Type B pancreatic cell (in vitro differentiated cells): ENCODE measurements around the gene LMTK2. TPM values are rescaled to one million over a fixed set of nuclear protein-coding genes. Genes with fewer than 3 reads are reported as not detected.

ENCODE experiments used
- DNase-seq: peaks from one replicate; pipeline ENCODE4 v3.0.0; 2021; ENCODE audit warnings: mixed read lengths; ENCODE audit not compliant: unreplicated experiment; ENCODE audit errors: extremely low spot score
- H3K27ac Mint-ChIP-seq: 2 replicates; pipeline ENCODE4 v1.8.0; 2021; ENCODE audit warnings: mild to moderate bottlenecking, mixed read lengths
- H3K27me3 Mint-ChIP-seq: 2 replicates; pipeline ENCODE4 v1.8.0; 2021; ENCODE audit warnings: mixed read lengths
- H3K36me3 Mint-ChIP-seq: 2 replicates; pipeline ENCODE4 v1.8.0; 2021; ENCODE audit warnings: mixed read lengths
- H3K4me1 Mint-ChIP-seq: one replicate; pipeline ENCODE4 v1.8.0; 2021; ENCODE audit warnings: mixed read lengths; ENCODE audit not compliant: unreplicated experiment
- H3K4me3 Mint-ChIP-seq: 2 replicates; pipeline ENCODE4 v1.8.0; 2021; ENCODE audit warnings: mild to moderate bottlenecking, mixed read lengths
- H3K9me3 Mint-ChIP-seq: 2 replicates; pipeline ENCODE4 v1.8.0; 2021; ENCODE audit warnings: mixed read lengths
- CTCF ChIP-seq: fragments of 200-600 bp; sonication (generic); conservative IDR thresholded peaks from 2 replicates; pipeline ENCODE4 v1.5.0; 2021; ENCODE audit warnings: antibody characterized with exemption, mild to moderate bottlenecking
- total RNA-seq: library from RNA; stranded (reverse); gene quantifications from 2 replicates; pipeline ENCODE4 v1.2.1, GENCODE V29; 2021; ENCODE audit warnings: low replicate concordance

LMTK2 gene
- total RNA-seq, 1 donor from 2014 or later, result 20.6 TPM

DNA sequence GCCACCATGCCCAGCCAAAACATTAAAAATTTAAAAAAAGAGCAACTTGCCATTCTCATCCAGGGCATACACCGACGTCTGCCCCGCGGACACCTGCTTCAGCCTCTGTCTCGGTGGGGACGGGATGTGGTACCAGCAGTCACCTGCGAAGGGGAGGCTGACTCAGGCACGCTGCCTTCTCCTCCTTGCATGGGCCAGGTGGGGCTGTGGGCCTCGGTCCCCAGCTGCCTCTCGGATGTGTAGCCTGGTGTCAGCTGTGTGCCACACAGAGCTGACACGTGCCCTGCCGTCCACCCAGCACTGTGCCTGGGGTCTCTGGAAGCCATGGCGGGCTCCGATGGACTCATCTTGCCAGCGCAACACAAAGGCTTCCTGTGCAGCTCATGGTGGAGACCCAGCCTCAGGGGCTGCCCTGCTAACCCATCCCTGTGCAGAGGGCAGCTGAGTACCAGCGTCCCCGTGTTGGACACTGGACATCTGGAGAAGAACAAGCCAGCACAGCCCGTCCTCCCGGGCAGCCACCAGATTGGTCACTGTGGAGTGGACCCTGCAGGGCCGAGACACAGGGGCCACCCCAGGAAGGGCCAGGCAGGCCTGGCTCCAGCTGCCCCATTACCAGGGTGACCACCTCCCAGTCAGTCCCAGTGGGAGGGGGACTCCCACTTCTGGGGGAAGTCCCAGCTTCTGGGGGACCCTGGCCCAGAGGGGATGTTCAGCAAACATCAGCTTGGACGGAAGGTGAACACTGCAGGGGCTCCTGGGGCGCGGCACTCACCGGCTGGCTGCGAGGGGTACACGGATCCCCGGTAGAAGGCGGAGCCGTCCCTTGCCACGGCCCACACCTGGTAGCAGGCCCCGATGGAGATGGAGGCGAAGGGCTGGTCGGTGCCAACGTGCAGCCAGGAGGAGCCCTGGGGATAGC lies 115.2 kb downstream of the LMTK2 start:
- H3K4me1 Mint-ChIP-seq, result peaks cover 10% of the 10 kb centered on the region
- no peak for DNase-seq
- H3K36me3 Mint-ChIP-seq, result peaks cover 14% of the 10 kb centered on the region
- H3K27me3 Mint-ChIP-seq, result no peaks in the 10 kb centered on the region
- no peak overlapping the region for H3K27ac Mint-ChIP-seq
- no peaks in the 10 kb centered on the region for H3K9me3 Mint-ChIP-seq
- TF ChIP-seq CTCF, result no peak
- no peak overlapping the region for H3K4me3 Mint-ChIP-seq

GRCh38 chr7:98222533-98223195 lies 116.0 kb downstream of the LMTK2 start:
- no peaks in the 10 kb centered on the region for H3K9me3 Mint-ChIP-seq
- no peaks in the 10 kb centered on the region for H3K27me3 Mint-ChIP-seq
- peaks cover 10% of the 10 kb centered on the region for H3K4me1 Mint-ChIP-seq
- H3K4me3 Mint-ChIP-seq, result no peak overlapping the region
- H3K27ac Mint-ChIP-seq, result no peak overlapping the region
- peaks cover 14% of the 10 kb centered on the region for H3K36me3 Mint-ChIP-seq
- no peak for DNase-seq
- no peak for TF ChIP-seq CTCF

- Mint-ChIP-seq H3K9me3 (no peaks in the 10 kb centered on the region), H3K4me1 (peaks cover 5% of the 10 kb centered on the region), H3K27me3 (no peaks in the 10 kb centered on the region), H3K4me3 (no peak overlapping the region), H3K27ac (no peak overlapping the region), H3K36me3 (peaks cover 10% of the 10 kb centered on the region)
- DNase-seq, result no peak
- no peak for TF ChIP-seq CTCF
Observed at GRCh38 chr7:98223351-98223897, 116.8 kb downstream of the LMTK2 start.

DNA sequence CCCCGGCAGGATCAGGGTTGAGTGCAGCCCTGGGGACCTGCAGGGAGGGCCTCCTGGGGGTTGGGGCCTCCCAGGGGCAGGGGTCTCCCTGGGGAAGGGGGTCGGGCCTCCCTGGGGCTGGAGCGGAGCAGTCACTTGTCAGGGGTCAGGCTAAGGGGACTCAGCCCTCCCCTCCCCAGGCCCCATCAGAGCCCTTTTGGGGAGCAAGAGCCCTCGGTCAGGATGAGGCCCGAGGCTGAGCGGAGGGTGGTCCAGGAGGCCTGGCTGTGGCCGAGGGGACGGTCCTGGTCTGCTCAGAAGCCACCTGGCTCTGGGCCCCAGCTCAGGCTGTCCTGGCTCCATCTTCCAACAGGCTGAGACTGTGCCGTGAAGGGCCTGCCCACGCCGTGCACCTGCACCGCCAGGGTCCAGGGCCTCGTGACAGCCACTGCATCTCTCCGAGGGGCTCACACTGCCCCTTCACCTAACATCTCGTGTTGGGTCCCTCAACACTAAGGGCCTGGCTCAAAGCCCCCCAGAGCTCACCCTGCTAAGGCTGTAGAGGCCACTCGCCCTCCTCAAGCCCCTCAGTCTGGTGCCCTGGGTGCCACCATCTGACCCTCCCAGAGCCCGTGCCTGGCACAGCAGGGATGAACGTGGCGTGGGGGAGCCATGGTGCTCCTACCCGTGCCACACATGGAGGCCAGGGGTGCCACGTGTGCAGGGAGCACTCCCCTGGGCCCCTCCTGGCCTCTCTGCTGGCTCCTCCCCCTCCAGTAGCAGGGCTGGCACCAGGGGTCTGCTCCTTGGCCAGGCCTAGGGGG lies 117.4 kb downstream of the LMTK2 start:
- no peaks in the 10 kb centered on the region for H3K4me1 Mint-ChIP-seq
- DNase-seq, result no peak
- H3K4me3 Mint-ChIP-seq, result no peak overlapping the region
- H3K27ac Mint-ChIP-seq, result no peak overlapping the region
- no peak for TF ChIP-seq CTCF
- peaks cover 3% of the 10 kb centered on the region for H3K36me3 Mint-ChIP-seq
- no peaks in the 10 kb centered on the region for H3K9me3 Mint-ChIP-seq
- H3K27me3 Mint-ChIP-seq, result no peaks in the 10 kb centered on the region

DNA sequence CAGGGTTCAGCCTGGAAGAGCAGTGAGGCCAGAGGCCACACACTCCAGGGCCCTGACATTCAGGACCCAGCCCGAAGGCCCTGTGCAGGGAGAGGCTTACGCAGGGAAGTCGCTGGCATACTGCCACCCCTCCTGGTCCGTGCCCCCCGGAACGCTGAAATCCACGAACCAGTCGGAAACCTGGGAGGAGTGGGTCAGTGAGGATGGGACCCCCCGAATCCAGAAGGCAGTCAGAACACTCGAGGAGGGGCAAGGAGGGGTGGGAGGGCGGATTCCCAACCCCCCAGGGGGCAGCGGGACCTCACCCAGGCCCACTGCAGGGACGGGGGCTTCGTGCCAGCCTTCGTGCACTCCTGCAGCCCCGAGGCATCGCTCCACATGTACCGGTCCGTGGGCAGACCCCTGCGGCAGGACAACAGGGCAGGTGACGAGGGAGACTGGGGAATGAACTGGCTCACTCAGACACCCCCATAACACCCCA lies 118.1 kb downstream of the LMTK2 start:
- Mint-ChIP-seq H3K36me3 (no peaks in the 10 kb centered on the region), H3K4me1 (no peaks in the 10 kb centered on the region), H3K9me3 (no peaks in the 10 kb centered on the region), H3K4me3 (no peak overlapping the region), H3K27me3 (no peaks in the 10 kb centered on the region), H3K27ac (no peak overlapping the region)
- no peak for TF ChIP-seq CTCF
- no peak for DNase-seq
